ENCODE measurements around the gene DENND4C.
"Not testable (repeated sequence)": the region's sequence is repeated elsewhere in the genome, so short reads cannot be mapped to it uniquely, and the experiment has no call there.

The DENND4C gene

DNA sequence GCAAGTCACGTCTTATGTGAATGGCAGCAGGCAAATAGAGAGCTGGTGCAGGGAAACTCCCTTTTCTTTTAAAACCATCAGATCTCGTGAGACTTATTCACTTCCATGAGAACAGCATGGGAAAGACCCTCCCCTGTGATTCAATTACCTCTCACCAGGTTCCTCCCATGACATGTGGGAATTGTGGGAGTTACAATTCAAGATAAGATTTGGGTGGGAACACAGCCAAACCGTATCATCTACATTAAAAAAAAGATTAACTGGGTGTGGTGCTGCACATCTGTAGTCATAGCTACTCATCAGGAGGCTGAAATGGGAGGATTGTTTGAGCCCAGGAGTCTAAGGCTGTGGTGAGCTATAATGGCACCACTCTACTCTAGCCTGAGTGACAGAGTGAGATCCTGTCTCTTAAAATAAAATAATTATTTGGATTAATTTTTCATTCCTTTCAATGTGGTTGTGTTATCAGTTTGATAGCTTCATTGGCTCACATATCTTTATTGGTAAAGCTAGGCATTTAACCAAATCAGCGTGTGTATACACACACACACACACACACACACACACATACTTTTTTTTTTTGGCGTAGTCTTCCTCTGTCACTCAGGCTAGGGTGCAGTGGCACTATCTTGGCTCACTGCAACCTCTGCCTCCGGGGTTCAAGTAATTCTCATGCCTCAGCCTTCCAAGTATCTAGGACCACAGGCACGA lies 21.8 kb downstream of the DENND4C start:
- H3K36me3 ChIP-seq (ENCODE audit: low read depth): no peaks in the 10 kb centered on the region
- no peak overlapping the region for H3K4me3 ChIP-seq (ENCODE audit: severe bottlenecking)
- no peaks in the 10 kb centered on the region for H3K9me3 ChIP-seq (ENCODE audit: severe bottlenecking)
- H3K4me1 ChIP-seq (ENCODE audit: insufficient read depth, poor library complexity, severe bottlenecking): no peaks in the 10 kb centered on the region
- DNase-seq (ENCODE audit: low spot score) (no peak), ATAC-seq (ENCODE audit: low read depth) (no peak)
- no peaks in the 10 kb centered on the region for H3K27me3 ChIP-seq (ENCODE audit: insufficient read depth, poor library complexity, severe bottlenecking)
- TF ChIP-seq, protein P1, sequence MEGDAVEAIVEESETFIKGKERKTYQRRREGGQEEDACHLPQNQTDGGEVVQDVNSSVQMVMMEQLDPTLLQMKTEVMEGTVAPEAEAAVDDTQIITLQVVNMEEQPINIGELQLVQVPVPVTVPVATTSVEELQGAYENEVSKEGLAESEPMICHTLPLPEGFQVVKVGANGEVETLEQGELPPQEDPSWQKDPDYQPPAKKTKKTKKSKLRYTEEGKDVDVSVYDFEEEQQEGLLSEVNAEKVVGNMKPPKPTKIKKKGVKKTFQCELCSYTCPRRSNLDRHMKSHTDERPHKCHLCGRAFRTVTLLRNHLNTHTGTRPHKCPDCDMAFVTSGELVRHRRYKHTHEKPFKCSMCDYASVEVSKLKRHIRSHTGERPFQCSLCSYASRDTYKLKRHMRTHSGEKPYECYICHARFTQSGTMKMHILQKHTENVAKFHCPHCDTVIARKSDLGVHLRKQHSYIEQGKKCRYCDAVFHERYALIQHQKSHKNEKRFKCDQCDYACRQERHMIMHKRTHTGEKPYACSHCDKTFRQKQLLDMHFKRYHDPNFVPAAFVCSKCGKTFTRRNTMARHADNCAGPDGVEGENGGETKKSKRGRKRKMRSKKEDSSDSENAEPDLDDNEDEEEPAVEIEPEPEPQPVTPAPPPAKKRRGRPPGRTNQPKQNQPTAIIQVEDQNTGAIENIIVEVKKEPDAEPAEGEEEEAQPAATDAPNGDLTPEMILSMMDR (IDR thresholded peaks at IDR 0.05; ENCODE audit: poor library complexity, severe bottlenecking): no peak
- no peak overlapping the region for H3K27ac ChIP-seq (ENCODE audit: poor library complexity, severe bottlenecking)

DNA sequence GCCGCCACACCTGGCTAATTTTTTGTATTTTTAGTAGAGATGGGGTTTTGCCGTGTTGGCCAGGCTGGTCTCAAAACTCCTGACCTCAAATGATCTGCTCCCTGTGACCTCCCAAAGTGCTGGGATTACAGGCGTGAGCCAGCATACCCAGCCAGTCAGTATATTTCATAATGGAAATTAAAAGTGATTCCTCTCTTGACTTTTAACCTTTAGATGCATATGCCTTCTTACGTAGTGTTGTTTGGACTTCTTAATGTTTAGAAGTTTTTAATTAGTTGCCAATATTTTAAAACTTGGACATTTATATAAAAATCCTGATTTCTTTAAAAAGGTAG lies 22.4 kb downstream of the DENND4C start:
- Histone ChIP-seq H3K36me3 (ENCODE audit: low read depth) (no peaks in the 10 kb centered on the region), H3K27ac (ENCODE audit: poor library complexity, severe bottlenecking) (no peak overlapping the region), H3K9me3 (ENCODE audit: severe bottlenecking) (no peaks in the 10 kb centered on the region), H3K4me3 (ENCODE audit: severe bottlenecking) (no peak overlapping the region), H3K27me3 (ENCODE audit: insufficient read depth, poor library complexity, severe bottlenecking) (no peaks in the 10 kb centered on the region), H3K4me1 (ENCODE audit: insufficient read depth, poor library complexity, severe bottlenecking) (no peaks in the 10 kb centered on the region)
- TF ChIP-seq, protein P1 (IDR thresholded peaks at IDR 0.05; ENCODE audit: poor library complexity, severe bottlenecking): no peak
- ATAC-seq (ENCODE audit: low read depth): no peak
- DNase-seq (ENCODE audit: low spot score): no peak

DNA sequence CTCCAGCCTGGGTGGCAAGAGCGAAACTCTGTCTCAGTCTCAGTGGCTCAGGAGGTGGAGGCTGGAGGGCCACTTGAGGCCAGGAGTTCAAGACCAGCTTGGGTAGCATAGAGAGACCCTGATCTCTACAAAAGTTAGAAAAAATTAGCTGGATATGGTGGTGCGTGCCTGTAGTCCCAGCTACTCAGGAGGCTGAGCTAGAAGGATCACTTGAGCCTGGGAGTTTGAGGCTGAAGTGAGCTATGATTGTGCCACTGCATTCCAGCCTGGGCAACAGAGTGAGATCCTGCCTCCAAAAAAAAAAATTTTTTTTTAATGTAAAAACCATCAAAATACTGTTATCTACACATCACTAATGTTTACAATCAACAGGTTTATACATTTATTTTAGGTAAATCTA lies 24.6 kb downstream of the DENND4C start:
- Histone ChIP-seq H3K4me1 (ENCODE audit: insufficient read depth, poor library complexity, severe bottlenecking) (no peaks in the 10 kb centered on the region), H3K36me3 (ENCODE audit: low read depth) (no peaks in the 10 kb centered on the region), H3K4me3 (ENCODE audit: severe bottlenecking) (no peak overlapping the region), H3K27me3 (ENCODE audit: insufficient read depth, poor library complexity, severe bottlenecking) (no peaks in the 10 kb centered on the region), H3K27ac (ENCODE audit: poor library complexity, severe bottlenecking) (no peak overlapping the region), H3K9me3 (ENCODE audit: severe bottlenecking) (no peaks in the 10 kb centered on the region)
- DNase-seq (ENCODE audit: low spot score) (no peak), ATAC-seq (ENCODE audit: low read depth) (no peak)
- TF ChIP-seq, protein P1 (IDR thresholded peaks at IDR 0.05; ENCODE audit: poor library complexity, severe bottlenecking): no peak

DNA sequence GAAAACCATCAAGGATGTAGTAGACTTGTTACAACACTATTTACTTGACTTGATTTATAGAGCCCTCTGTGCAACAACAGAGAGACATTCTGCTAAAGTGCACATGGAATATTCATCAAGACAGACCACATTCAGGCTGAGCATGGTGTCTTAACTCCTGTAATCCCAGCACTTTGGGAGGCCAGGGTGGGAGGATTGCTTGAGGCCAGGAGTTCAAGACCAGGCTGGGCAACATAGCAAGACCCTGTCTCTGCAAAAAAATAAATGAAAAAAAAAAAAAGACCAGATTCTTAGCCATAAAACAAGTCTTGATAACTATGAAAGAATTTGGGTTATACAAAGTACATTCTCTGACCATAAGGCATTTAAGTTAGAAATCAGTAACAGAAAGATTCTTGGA lies 25.3 kb downstream of the DENND4C start:
- Histone ChIP-seq H3K4me3 (ENCODE audit: severe bottlenecking) (no peak overlapping the region), H3K27ac (ENCODE audit: poor library complexity, severe bottlenecking) (no peak overlapping the region), H3K27me3 (ENCODE audit: insufficient read depth, poor library complexity, severe bottlenecking) (no peaks in the 10 kb centered on the region), H3K4me1 (ENCODE audit: insufficient read depth, poor library complexity, severe bottlenecking) (no peaks in the 10 kb centered on the region), H3K9me3 (ENCODE audit: severe bottlenecking) (no peaks in the 10 kb centered on the region), H3K36me3 (ENCODE audit: low read depth) (no peaks in the 10 kb centered on the region)
- TF ChIP-seq, protein P1 (IDR thresholded peaks at IDR 0.05; ENCODE audit: poor library complexity, severe bottlenecking): no peak
- no peak for DNase-seq (ENCODE audit: low spot score)
- ATAC-seq (ENCODE audit: low read depth): no peak

DNA sequence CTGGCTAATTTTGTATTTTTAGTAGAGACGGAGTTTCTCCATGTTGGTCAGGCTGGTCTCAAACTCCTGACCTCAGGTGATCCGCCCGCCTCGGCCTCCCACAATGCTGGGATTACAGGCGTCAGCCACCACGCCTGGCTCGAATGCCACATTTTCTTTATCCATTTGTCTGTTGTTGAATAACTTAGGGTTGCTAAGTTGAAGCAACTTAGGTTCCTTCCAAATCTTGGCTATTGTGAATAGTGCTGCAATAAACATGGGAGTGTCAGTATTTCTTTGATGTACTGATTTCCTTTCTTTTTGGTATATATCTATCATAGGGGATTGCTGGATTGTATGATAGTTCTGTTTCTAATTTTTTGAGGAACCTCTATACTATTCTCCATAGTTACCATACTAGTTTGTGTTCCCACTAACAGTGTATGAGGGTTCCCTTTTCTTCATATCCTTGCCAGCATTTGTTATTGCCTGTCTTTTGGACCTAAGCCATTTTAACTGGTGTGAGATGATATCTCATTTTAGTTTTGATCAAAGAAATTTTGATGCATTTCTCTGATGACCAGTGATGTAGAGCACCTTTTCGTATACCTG lies 29.3 kb downstream of the DENND4C start:
- not testable (repeated sequence) for H3K4me1 ChIP-seq (ENCODE audit: insufficient read depth, poor library complexity, severe bottlenecking); H3K36me3 ChIP-seq (ENCODE audit: low read depth); H3K9me3 ChIP-seq (ENCODE audit: severe bottlenecking); H3K27ac ChIP-seq (ENCODE audit: poor library complexity, severe bottlenecking); DNase-seq (ENCODE audit: low spot score); ATAC-seq (ENCODE audit: low read depth); H3K4me3 ChIP-seq (ENCODE audit: severe bottlenecking); H3K27me3 ChIP-seq (ENCODE audit: insufficient read depth, poor library complexity, severe bottlenecking)

DNA sequence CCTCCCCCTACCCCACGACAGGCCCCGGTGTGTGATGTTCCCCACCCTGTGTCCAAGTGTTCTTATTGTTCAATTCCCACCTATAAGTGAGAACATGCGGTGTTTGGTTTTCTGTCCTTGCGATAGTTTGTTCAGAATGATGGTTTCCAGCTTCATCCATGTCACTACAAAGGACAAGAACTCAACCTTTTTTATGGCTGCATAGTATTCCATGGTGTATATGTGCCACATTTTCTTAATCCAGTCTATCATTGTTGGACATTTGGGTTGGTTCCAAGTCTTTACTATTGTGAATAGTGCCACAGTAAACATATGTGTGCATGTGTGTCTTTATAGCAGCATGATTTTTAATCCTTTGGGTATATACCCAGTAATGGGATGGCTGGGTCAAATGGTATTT lies 35.1 kb downstream of the DENND4C start:
- not testable (repeated sequence) for ATAC-seq (ENCODE audit: low read depth); H3K36me3 ChIP-seq (ENCODE audit: low read depth); H3K9me3 ChIP-seq (ENCODE audit: severe bottlenecking); H3K27ac ChIP-seq (ENCODE audit: poor library complexity, severe bottlenecking); H3K4me3 ChIP-seq (ENCODE audit: severe bottlenecking); DNase-seq (ENCODE audit: low spot score); H3K27me3 ChIP-seq (ENCODE audit: insufficient read depth, poor library complexity, severe bottlenecking); H3K4me1 ChIP-seq (ENCODE audit: insufficient read depth, poor library complexity, severe bottlenecking)

DNA sequence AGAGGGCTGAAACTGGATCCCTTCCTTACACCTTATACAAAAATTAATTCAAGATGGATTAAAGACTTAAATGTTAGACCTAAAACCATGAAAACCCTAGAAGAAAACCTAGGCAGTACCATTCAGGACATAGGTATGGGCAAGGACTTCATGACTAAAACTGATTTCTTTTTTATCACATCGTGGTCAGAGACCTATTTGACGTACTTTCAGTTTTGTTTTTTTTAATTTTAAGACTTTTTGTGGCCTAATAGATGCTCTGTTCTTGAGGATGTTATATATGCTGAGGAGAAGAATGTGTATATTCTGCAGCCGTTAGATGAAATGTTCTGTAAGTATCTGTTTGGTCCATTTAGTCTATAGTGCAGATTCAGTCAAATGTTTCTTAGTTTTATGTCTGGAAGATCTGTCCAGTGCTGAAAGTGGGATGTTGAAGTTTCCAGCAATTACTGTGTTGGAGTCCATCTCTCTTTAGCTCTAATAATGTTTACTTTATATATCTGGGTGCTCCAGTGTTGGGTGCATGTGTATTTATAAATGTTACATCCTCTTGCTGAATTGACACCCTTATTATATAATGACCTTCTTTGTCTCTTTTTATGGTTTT lies 36.4 kb downstream of the DENND4C start:
- not testable (repeated sequence) for DNase-seq (ENCODE audit: low spot score); H3K4me3 ChIP-seq (ENCODE audit: severe bottlenecking); H3K36me3 ChIP-seq (ENCODE audit: low read depth); ATAC-seq (ENCODE audit: low read depth); H3K9me3 ChIP-seq (ENCODE audit: severe bottlenecking); H3K4me1 ChIP-seq (ENCODE audit: insufficient read depth, poor library complexity, severe bottlenecking); H3K27me3 ChIP-seq (ENCODE audit: insufficient read depth, poor library complexity, severe bottlenecking); H3K27ac ChIP-seq (ENCODE audit: poor library complexity, severe bottlenecking)
